Astrocyte (in vitro differentiated cells and primary cell): ENCODE measurements around the gene TRAF3IP3. TPM values are rescaled to one million over a fixed set of nuclear protein-coding genes. Genes with fewer than 3 reads are reported as not detected.

Source experiments
- DNase-seq: peaks from one replicate; pipeline ENCODE4 v3.0.0-alpha.2; 2010; ENCODE audit warnings: low read depth
- FAIRE-seq: peaks from 2 replicates; lab custom pipeline; 2011; peaks lifted over from hg19 to GRCh38; lab: Jason Lieb, UNC
- H2AFZ ChIP-seq: 2 replicates; pipeline ENCODE4 v1.6.0; 2012; ENCODE audit warnings: low read depth, low read length, inconsistent platforms
- H3K27ac ChIP-seq: 2 replicates; pipeline ENCODE4 v1.5.1; 2011; ENCODE audit warnings: low read depth, low read length, inconsistent platforms
- H3K27me3 ChIP-seq: 2 replicates; pipeline ENCODE4 v1.6.0; 2011; ENCODE audit warnings: low read length, inconsistent platforms; ENCODE audit not compliant: insufficient read depth
- H3K36me3 ChIP-seq: 2 replicates; pipeline ENCODE4 v1.5.1; 2011; ENCODE audit warnings: low read length, inconsistent platforms; ENCODE audit not compliant: insufficient read depth
- H3K4me1 ChIP-seq: 2 replicates; pipeline ENCODE4 v1.5.1; 2011; ENCODE audit warnings: low read length, inconsistent platforms; ENCODE audit not compliant: insufficient read depth
- H3K4me2 ChIP-seq: 2 replicates; pipeline ENCODE4 v1.6.0; 2012; ENCODE audit warnings: low read length, inconsistent platforms
- H3K4me3 ChIP-seq: 2 replicates; pipeline ENCODE4 v1.5.1; 2011; ENCODE audit warnings: low read depth, mild to moderate bottlenecking, low read length, inconsistent platforms; ENCODE audit not compliant: insufficient read depth
- H3K79me2 ChIP-seq: 2 replicates; pipeline ENCODE4 v1.6.0; 2012; ENCODE audit warnings: mild to moderate bottlenecking, low read length, inconsistent platforms; ENCODE audit not compliant: insufficient read depth
- H3K9ac ChIP-seq: 2 replicates; pipeline ENCODE4 v1.6.0; 2012; ENCODE audit warnings: mild to moderate bottlenecking, low read length, inconsistent platforms
- H3K9me3 ChIP-seq: 2 replicates; pipeline ENCODE4 v1.5.1; 2012; ENCODE audit warnings: low read depth, mild to moderate bottlenecking, low read length, inconsistent platforms; ENCODE audit not compliant: insufficient read depth
- H4K20me1 ChIP-seq: 2 replicates; pipeline ENCODE4 v1.6.0; 2012; ENCODE audit warnings: low read length, inconsistent platforms; ENCODE audit not compliant: insufficient read depth
- H3K27ac Mint-ChIP-seq: one replicate; pipeline ENCODE4 v1.8.0; 2021; ENCODE audit warnings: mild to moderate bottlenecking, mixed read lengths; ENCODE audit not compliant: unreplicated experiment
- H3K27me3 Mint-ChIP-seq: one replicate; pipeline ENCODE4 v1.8.0; 2021; ENCODE audit warnings: low read depth, mixed read lengths; ENCODE audit not compliant: unreplicated experiment
- H3K36me3 Mint-ChIP-seq: one replicate; pipeline ENCODE4 v1.8.0; 2021; ENCODE audit warnings: low read depth, mixed read lengths; ENCODE audit not compliant: unreplicated experiment
- H3K4me1 Mint-ChIP-seq: one replicate; pipeline ENCODE4 v1.8.0; 2021; ENCODE audit warnings: low read depth, mixed read lengths; ENCODE audit not compliant: unreplicated experiment
- H3K4me3 Mint-ChIP-seq: one replicate; pipeline ENCODE4 v1.8.0; 2021; ENCODE audit warnings: mild to moderate bottlenecking, moderate library complexity, mixed read lengths; ENCODE audit not compliant: unreplicated experiment
- H3K9me3 Mint-ChIP-seq: one replicate; pipeline ENCODE4 v1.8.0; 2021; ENCODE audit warnings: mild to moderate bottlenecking, mixed read lengths; ENCODE audit not compliant: unreplicated experiment
- CTCF ChIP-seq: IDR thresholded peaks from 2 replicates; pipeline ENCODE4 v1.5.1; 2011; ENCODE audit warnings: low read depth, mild to moderate bottlenecking, inconsistent platforms, low read length, moderate library complexity; ENCODE audit not compliant: insufficient read depth
- EZH2 ChIP-seq: IDR thresholded peaks from 2 replicates; pipeline ENCODE4 v1.6.1; 2012; ENCODE audit warnings: mild to moderate bottlenecking, low read length, inconsistent platforms; ENCODE audit not compliant: insufficient read depth
- total RNA-seq: library from RNA; stranded (reverse); gene quantifications from 2 replicates; pipeline ENCODE4 v1.2.1, GENCODE V29; 2021

TRAF3IP3 gene
- total RNA-seq, 1 donor from 2014 or later: not detected

GRCh38 chr1:209707308-209707707, 48.5 kb upstream of the TRAF3IP3 start:
- H3K4me3 ChIP-seq: no peak overlapping the region

GRCh38 chr1:209708297-209708696, 47.6 kb upstream of the TRAF3IP3 start:
- Mint-ChIP-seq H3K36me3 (no peaks in the 10 kb centered on the region), H3K9me3 (no peaks in the 10 kb centered on the region), H3K4me1 (no peaks in the 10 kb centered on the region), H3K27ac (no peak overlapping the region), H3K4me3 (no peak overlapping the region), H3K27me3 (peaks cover 26% of the 10 kb centered on the region)
- TF ChIP-seq EZH2 (no peak), CTCF (no peak)
- H4K20me1 ChIP-seq: no peaks in the 10 kb centered on the region
- H2AFZ ChIP-seq: no peak overlapping the region
- H3K36me3 ChIP-seq: no peaks in the 10 kb centered on the region
- H3K4me1 ChIP-seq: no peaks in the 10 kb centered on the region
- H3K27me3 ChIP-seq: peaks cover 7% of the 10 kb centered on the region
- no peak overlapping the region for H3K4me3 ChIP-seq
- DNase-seq: no peak
- no peak overlapping the region for H3K9ac ChIP-seq
- no peaks in the 10 kb centered on the region for H3K79me2 ChIP-seq
- no peaks in the 10 kb centered on the region for H3K9me3 ChIP-seq
- no peak for FAIRE-seq
- no peak overlapping the region for H3K27ac ChIP-seq
- no peak overlapping the region for H3K4me2 ChIP-seq

More at GRCh38 chr1:209707308-209707707, 48.5 kb upstream of the TRAF3IP3 start:
- Histone ChIP-seq H4K20me1 (no peaks in the 10 kb centered on the region), H3K27me3 (peaks cover 9% of the 10 kb centered on the region), H3K36me3 (no peaks in the 10 kb centered on the region), H3K4me2 (no peak overlapping the region), H3K27ac (no peak overlapping the region), H2AFZ (no peak overlapping the region), H3K9me3 (no peaks in the 10 kb centered on the region), H3K79me2 (no peaks in the 10 kb centered on the region), H3K9ac (no peak overlapping the region), H3K4me1 (no peaks in the 10 kb centered on the region)
- no peak for DNase-seq
- no peak for FAIRE-seq
- Mint-ChIP-seq H3K27ac (no peak overlapping the region), H3K4me3 (no peak overlapping the region), H3K36me3 (no peaks in the 10 kb centered on the region), H3K4me1 (no peaks in the 10 kb centered on the region), H3K27me3 (peaks cover 26% of the 10 kb centered on the region), H3K9me3 (no peaks in the 10 kb centered on the region)
- no peak for TF ChIP-seq CTCF
- TF ChIP-seq EZH2: no peak

GRCh38 chr1:209710093-209710492, 45.8 kb upstream of the TRAF3IP3 start:
- Histone ChIP-seq H3K36me3 (no peaks in the 10 kb centered on the region), H3K4me2 (no peak overlapping the region), H3K9ac (no peak overlapping the region), H3K27me3 (peaks cover 3% of the 10 kb centered on the region), H2AFZ (no peak overlapping the region), H3K9me3 (no peaks in the 10 kb centered on the region), H3K27ac (no peak overlapping the region), H3K79me2 (no peaks in the 10 kb centered on the region), H3K4me1 (no peaks in the 10 kb centered on the region), H3K4me3 (no peak overlapping the region), H4K20me1 (no peaks in the 10 kb centered on the region)
- H3K4me3 Mint-ChIP-seq: no peak overlapping the region
- TF ChIP-seq CTCF (no peak), EZH2 (no peak)
- H3K27me3 Mint-ChIP-seq: peaks cover 22% of the 10 kb centered on the region
- no peaks in the 10 kb centered on the region for H3K36me3 Mint-ChIP-seq
- FAIRE-seq: no peak
- H3K4me1 Mint-ChIP-seq: no peaks in the 10 kb centered on the region
- no peak for DNase-seq
- no peak overlapping the region for H3K27ac Mint-ChIP-seq
- no peaks in the 10 kb centered on the region for H3K9me3 Mint-ChIP-seq
